Stimulated activated CD8-positive, alpha-beta memory T cell treated with anti-CD3 and anti-CD28 coated beads, Interleukin-2, amount 100 ng/mL, for 1 hour (primary cell): Measurements from ENCODE around the gene BAG2.

ENCODE experiments used
- DNase-seq, 2 donors: peaks; one replicate each; pipeline ENCODE4 v3.0.0-alpha.2; 2020; ENCODE audit warnings: low read depth in 2 of 2

Gene BAG2

GRCh38 chr6:57173886-57174510, 1.9 kb downstream of the BAG2 start:
- DNase-seq: no peak

DNA sequence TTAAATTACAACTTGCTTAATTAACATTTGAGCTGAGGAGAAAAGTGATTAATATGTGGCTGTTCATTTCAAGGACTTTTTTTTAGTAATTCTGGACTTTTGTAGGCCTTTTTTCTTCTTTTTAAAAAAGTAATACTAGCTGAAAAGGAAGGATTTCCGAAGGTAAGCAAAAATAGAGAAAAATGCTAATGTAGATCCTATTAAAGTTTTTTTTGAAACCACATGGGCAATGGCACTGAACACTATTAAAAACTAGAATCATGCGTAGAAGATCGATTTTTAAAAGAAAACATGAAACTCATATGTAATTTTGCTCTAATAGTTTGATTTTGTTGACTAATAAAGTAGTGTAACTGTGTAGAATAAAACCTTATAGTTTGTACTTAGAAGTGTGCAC, 2.4 kb downstream of the BAG2 start:
- DNase-seq: no peak

DNA sequence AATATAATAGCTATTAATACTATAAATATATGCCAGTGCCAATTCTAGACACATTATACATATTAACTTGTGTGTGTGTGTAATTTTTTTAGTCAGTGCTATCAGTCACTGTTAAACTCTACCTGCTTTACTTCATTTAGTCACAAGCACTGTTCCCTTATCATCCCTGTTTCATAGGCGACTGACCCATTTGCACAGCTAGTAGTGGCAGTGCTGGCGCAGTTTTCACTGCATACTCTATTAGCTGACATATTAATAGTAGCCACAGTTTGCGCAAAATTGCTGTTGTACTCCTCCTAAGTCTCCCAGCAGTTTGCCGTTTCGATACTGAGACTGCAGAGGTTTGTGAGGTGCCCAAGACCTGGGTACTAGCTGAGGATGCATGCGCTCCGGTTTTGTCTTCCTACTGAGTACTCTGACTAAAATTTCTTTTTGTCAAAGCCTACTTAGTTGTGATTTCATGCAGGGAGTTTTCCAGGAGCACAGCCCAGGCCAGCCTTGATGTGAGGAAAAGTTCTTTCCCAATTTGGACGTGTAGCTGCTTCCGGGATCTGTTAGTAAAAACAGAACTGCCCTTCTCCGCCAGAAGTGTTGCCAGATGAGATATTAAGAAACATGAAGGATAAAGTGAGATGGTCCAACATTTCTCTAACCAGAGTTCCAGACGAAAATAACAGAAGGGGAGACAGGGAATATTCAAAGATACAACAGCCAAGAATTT, 5.6 kb downstream of the BAG2 start:
- no peak for DNase-seq

DNA sequence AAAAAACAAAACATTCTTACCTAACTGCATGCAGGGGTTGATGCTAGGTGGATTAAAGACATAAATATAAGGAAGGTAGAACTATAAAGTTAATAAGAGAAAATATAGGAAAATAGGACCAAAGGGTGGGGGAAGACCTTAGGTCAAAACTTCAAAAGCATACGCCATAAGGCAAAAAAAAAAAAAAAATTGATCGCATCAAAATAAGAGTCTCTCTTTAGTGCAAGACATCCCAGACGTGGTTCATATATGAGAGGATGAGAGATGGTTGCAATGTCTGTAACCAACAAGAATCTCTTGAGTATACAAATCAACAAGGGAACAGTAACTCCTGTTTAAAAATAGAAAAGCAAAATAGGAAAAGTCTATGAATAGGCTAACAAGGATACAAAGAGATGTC, 8.5 kb downstream of the BAG2 start:
- no peak for DNase-seq

- no peak for DNase-seq
Observed at GRCh38 chr6:57182017-57182432, 9.9 kb downstream of the BAG2 start.

DNA sequence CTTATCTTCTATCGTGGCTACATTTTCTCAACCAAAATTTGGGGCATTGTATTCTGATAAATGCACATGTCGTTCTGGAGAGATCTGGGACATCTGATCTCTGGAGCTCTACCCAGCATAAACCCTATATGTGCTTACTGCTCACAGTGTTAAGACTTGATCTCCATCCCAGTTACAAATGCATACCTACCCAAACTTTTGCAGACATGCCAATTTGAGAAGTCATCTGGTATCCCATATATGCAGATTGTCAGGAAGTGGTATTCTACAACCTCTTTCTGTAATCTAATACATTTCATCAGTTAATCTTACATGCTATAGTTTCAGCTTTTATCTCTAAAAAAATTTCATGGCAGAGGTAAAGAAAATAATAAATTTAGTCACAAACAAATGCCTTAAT, 11.2 kb downstream of the BAG2 start:
- no peak for DNase-seq

GRCh38 chr6:57190140-57190539, 18.0 kb downstream of the BAG2 start:
- no peak for DNase-seq

- DNase-seq: no peak
Observed at GRCh38 chr6:57193177-57193576, 21.1 kb downstream of the BAG2 start.

DNA sequence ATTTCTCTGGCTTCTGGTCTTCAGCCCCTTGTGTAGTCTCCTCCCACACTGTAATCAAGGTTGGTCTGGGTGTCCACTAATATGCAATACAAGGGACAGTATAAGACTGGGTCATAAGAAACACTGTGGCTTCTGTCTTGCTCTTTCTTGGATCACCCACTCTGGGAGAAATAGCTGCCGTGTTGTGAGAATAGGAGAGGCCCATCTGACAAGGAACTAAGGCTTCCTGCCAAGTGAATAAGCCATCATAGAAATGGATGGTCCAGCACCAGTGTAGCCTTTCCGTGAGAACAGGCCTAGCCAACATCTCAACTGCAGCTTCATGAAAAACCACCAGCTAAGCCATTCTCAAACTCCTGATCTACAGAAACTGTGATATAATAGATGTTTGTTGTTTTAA, 23.3 kb downstream of the BAG2 start:
- DNase-seq: no peak

GRCh38 chr6:57198926-57199636, 27.0 kb downstream of the BAG2 start:
- DNase-seq: no peak

GRCh38 chr6:57201718-57202117, 29.6 kb downstream of the BAG2 start:
- no peak for DNase-seq

DNA sequence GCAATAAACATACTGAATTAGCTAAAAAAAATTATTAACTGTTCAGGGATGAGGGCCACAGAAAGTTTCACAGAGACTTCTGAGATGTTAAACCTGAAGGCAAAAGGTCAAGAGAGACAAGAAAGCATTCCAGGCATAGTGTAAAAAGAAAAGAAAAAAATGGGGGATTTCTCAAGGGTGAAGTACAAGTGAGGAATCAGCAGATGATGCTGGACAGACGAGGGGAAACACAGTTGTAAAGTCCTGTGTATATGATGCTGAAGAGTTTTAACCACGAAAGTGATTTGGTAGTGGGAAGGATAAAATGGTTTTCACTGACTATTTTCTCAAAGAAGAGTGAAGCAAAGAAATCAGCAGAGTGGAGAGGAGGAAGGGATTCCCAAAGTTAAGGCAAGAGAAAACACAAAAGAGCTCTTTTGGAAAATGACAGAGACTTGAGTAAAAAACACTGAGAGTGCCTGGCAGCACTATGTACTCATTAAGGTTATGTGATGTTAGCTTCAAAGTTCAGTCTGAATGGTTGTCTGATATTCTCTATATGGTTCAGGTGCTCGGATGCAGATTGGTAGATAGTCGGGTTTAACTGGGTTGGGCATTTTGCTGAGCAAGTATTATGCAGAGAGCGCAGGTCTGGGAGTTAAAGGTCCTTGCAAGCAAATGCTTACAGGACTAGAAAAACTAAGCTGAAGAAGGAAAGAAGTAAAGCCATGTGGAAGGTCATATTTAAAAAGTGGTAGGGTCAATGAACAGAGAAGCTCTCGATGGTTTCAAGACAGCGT, 33.6 kb downstream of the BAG2 start:
- DNase-seq: no peak

DNA sequence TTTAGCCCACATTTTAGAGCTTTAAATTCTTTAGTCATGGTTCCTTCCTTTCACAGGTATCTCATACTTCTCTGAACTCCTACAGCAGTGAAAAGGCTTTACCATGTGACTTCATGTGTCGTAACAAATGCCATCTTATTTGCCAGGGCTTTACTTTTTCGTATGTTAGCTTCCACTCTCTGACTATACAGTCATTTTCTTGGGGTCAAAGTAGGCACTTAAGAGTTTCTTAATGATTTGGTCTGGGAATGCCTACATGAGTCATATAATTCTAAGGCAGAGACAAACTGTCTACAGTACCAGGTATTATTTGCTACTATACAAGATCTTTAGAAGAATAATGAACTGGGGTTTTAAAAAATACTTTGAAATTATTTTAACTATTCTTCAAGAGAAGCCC, 35.0 kb downstream of the BAG2 start:
- no peak for DNase-seq

GRCh38 chr6:57207872-57208271, 35.7 kb downstream of the BAG2 start:
- no peak for DNase-seq

GRCh38 chr6:57209030-57209429, 36.9 kb downstream of the BAG2 start:
- DNase-seq: no peak

- DNase-seq: no peak
Observed at GRCh38 chr6:57210060-57210459, 37.9 kb downstream of the BAG2 start.

DNA sequence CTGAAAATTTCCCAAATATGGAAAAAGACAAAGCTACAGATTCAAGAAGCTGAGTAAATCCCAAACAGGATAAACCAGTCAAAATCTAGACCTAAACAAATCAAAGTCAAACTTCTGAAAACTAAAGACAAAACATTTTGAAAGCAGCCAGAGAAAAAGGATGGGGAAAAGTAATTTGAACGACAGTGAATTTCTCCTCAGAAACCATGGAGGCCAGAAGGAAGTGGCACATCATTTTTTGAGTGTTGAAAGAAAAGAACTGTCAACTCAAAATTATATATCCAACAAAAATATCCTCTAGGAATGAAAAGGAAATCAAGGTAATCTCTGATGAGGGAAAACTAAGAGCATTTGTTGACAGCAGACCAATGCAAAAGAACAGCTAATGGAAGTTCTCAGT, 43.1 kb downstream of the BAG2 start:
- no peak for DNase-seq

GRCh38 chr6:57216235-57217101, 44.3 kb downstream of the BAG2 start:
- DNase-seq: no peak

GRCh38 chr6:57217270-57217669, 45.1 kb downstream of the BAG2 start:
- DNase-seq: no peak

- DNase-seq: no peak
Observed at GRCh38 chr6:57220083-57220703, 48.1 kb downstream of the BAG2 start.
